Measurements from ENCODE around the gene FRAT2.

- TF ChIP-seq EP300 (IDR thresholded peaks at IDR 0.05; ENCODE audit: borderline replicate concordance) (no peak), ZBTB7A (IDR thresholded peaks at IDR 0.05; ENCODE audit: low read depth) (no peak), YY1 (IDR thresholded peaks at IDR 0.05; ENCODE audit: low read depth) (no peak), EGR1 (IDR thresholded peaks at IDR 0.05) (no peak), FOXM1 (IDR thresholded peaks at IDR 0.05; ENCODE audit: borderline replicate concordance, low read depth) (no peak), CREB1 (IDR thresholded peaks at IDR 0.05; ENCODE audit: low read depth) (no peak)
- TF ChIP-seq, protein P1, sequence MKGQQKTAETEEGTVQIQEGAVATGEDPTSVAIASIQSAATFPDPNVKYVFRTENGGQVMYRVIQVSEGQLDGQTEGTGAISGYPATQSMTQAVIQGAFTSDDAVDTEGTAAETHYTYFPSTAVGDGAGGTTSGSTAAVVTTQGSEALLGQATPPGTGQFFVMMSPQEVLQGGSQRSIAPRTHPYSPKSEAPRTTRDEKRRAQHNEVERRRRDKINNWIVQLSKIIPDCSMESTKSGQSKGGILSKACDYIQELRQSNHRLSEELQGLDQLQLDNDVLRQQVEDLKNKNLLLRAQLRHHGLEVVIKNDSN (IDR thresholded peaks at IDR 0.05), result no peak
Measured at GRCh38 chr10:97373456-97373855, 38.9 kb upstream of the FRAT2 start.
